ENCODE data around the gene PNPO.

The PNPO gene

GRCh38 chr17:47941246-47942095, at the start of gene PNPO:
PNPO (plus strand) TSS chr17:47941571; CDS start chr17:47941676, 105 bp downstream.
- peak; percentile 95 for DNase-seq

- no peak for DNase-seq
These were observed 46.6 kb upstream of the PNPO start for GRCh38 chr17:47894498-47895346.

- DNase-seq = peak; percentile 37
These were observed 46.0 kb upstream of the PNPO start for GRCh38 chr17:47895347-47895855.

- DNase-seq = peak; percentile 98
These were observed 45.3 kb upstream of the PNPO start, which contains the start of gene SP2 for GRCh38 chr17:47895856-47896671. SP2 (plus strand) TSS chr17:47896236; CDS start chr17:47896287, 51 bp downstream.

DNA sequence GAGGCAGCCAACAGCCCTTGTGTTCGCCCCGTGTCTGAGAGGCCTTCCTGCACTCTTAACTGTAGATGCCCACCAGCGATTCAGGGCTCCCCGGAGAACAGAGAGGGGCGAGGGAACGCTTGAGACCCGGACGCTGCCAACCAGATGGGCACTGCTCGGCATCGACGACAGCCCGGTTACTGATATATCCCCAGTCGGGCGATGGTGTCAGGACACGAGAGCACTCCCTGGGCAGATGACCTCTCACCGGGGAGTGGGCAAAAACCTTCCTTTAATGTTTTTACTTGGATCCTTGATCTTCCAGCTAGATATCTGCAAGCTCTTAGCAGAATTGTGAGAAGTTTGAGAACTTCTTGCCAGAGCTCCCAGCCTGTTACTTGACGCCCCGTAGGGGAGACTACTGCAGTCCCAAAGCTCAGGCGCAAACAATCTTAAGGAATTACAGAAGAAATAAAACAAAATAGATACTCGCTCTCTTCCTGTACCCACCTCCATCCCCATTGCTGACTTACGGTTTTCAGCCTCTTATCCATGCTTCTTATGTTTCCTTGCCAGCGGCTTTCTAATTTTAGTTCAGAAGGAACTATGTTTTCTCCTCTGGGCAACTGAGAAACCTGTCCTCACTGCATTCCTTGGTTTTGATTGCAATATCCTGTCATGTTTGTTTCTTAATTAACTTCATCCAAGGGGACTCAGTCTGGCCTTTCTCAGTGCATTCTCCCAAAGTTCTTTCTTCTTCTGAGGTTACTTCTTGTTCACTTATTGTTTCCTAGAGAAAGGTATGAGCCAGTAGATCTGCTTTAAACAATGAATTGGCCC, 44.5 kb upstream of the PNPO start:
- DNase-seq = no peak

DNA sequence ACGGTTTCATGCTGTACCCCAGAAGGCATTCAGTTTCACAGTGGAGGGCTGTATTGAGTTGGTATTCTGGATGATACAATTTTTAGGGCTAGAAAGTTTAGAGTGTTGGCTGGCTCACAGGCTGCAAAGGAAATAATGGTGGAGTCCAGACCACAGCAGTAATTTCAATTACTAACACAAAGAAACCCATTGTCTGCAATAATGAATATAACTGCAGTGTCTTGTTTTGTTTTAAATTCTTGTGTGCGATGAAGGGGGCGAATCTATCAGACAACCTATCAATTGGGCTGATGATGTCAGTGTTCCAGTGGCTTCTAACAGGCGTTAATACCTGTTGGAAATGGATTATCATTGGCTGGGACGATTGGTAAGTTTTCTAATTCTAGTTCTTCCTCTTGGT, 43.8 kb upstream of the PNPO start:
- DNase-seq = no peak

- no peak for DNase-seq
These were observed 43.1 kb upstream of the PNPO start for GRCh38 chr17:47898241-47898640.

DNA sequence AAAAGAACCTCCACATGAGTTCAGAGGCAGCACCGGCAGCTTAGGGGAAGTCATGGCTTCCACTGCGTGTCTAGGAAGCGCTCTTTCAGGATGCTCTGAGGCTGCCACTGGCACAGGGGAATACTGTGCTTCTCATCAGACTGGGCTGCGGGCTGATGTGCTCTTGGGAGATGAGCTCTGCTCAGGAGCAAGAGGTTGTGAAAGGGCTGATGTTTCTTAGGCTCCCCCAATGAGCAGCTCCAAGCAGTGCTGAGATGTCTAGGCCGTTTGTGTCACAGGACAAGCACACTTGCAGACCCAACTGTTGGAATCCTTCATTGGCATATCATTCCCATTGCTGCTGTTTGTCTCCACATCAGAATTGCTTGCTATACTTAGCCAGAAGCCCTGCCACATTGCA, 41.7 kb upstream of the PNPO start:
- DNase-seq = no peak

- DNase-seq = no peak
These were observed 39.9 kb upstream of the PNPO start for GRCh38 chr17:47901423-47901822.

DNA sequence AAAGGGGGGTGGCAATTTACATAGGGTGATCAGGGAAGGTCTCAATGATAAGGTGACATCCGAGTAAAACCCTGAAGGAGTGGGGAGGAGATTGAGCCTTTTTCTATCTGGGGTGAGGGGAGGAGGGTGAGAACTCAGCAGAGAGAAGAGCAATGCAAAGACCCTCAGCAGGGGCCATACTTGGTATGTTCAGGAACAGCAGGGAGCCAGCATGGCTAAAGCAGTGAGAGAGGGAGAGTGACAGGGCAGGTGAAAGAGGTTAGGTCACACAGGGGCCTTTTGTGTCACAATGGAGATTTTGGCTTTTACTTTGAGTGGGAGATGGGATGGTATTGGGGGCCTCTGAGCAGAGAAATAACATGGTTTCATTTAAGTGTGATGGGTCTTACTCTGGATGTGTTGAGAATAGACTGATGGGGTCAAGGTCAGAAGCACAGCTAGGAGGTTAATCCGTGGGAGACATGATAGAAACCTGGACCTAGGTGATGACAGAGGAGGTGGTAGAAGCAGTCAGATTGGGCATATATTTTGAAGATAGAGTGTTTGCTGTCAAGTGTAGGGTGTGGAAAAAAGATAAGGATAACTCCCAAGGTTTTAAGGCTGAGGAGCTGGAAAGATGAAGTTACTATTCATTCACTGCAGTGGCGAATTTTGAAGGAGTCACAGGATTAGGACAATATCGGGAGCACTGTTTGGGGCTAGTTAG, 39.2 kb upstream of the PNPO start:
- DNase-seq = no peak

- DNase-seq = no peak
These were observed 36.1 kb upstream of the PNPO start for GRCh38 chr17:47905221-47905733.

DNA sequence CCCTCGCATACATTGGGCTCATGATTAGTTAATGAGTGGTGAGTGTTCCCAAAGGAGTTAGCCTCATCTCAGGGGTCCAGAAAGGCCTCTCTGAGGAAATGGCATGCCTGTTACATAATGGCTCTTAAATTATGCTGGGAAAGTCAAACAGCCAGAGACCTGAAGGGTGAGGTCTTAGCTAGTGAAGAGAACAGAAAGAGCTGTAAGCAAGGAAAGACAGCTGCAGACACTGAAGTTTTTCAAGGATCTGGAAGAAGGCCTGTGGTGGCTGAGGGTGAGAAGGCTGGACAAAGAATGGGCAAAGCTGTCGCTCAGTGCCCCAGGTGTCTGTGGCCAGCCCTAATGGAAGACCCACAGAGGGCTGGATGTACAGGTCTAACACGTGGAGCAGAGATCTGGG, 34.9 kb upstream of the PNPO start:
- no peak for DNase-seq

DNA sequence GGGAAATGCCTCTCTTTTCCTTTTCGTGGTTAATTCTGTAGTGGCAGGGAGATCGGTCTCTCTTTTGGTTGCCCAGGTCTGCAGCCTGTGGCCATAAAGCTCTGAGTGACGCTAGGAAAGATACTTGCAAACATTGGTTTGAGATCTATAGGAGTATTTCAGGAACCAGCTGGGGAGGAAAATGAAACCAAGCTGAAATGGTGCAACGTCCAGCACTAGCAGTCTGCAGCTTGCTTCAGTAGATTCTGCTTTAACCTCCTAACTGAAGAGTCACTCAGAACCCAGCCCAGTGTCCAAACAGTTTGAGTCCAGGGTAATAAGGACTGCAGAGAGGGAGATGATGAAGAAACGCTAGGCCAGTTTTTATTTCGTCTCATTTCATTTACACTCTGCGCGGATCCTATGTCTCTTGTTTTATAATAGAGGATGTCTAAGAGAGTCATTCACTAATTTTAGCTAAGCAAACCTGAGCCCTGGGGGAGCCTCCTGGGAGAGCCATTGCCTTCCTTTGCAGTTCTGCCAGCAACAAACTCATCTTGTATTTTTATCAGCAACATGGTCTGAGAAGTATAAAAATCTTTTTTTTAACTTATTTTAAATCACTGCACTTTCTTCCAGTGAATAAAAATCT, 33.3 kb upstream of the PNPO start:
- DNase-seq = no peak

DNA sequence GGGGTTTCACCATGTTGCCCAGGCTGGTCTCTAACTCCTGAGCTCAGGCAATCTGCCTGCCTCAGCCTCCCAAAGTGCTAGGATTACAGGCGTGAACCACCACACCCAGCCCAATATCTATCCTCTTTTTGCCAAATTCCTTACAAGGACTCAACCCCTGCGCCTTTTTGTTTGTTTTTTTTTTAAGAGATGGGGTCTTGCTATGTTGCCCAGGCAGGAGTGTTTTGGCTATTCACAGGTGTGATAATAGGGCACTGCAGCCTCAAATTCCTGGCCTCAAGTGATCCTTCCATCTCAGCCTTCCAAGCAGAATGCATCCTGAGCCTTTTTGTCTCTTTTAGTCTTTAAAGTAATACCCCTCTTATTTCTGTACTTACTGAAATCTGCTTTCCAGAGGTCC, 28.3 kb upstream of the PNPO start:
- no peak for DNase-seq

DNA sequence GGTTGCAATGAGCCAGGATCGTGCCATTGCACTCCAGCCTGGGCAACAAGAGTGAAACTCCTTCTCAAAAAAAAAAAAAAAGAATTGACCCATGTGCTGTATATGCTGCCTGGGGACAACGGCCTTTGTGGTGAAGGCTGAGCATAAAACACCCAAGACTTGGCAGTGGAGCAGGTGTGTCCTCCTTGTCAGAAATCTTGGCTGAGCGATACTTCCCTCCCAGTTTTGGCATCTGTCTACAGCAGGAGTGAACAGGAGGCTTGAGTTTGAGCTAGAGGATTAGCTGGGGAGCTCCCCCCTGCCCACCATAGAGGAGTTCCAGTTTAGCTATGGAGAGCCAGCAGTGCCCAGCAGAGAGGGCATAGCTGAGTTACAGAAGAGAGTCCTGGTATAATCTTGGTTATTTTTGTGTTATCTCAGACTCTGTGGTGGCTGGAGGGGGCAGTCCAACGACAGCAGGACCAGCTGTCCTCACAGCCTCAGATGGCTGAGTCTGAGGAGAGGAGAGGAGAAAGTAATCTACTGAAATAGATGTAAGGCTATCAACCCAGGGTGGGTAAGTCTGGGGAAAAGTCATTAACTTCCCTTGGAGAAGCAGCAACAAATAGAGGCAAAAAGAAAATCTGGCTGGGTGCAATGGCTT, 26.9 kb upstream of the PNPO start:
- no peak for DNase-seq

- no peak for DNase-seq
These were observed 25.5 kb upstream of the PNPO start for GRCh38 chr17:47915776-47916398.

GRCh38 chr17:47916489-47917208, 24.7 kb upstream of the PNPO start:
- DNase-seq = no peak

- DNase-seq = no peak
These were observed 23.8 kb upstream of the PNPO start for GRCh38 chr17:47917581-47917980.

DNA sequence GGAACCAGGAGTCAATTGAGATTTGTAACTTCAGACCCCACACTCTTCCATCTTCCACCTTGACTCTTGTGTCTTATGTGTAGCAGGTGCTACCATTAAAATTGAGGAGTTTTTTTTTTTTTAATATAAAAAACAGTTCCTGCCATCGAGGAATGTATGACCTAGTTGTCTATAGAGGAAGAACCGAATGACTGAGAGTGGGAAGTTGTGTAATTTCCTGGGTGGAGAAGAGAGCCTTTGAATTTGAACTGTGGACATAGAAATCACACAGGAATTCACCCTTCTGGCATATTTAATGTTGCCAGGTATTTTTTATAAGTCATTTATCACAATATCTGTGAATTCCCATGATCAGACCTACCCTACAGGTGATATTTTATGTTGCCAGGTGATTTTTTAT, 23.4 kb upstream of the PNPO start:
- no peak for DNase-seq
